ENCODE data around the gene NKX1-1. TPM values are rescaled to one million over a fixed set of nuclear protein-coding genes. Genes with fewer than 3 reads are reported as not detected.

Gene NKX1-1
- total and polyA plus RNA-seq, 8 donors = not detected

DNA sequence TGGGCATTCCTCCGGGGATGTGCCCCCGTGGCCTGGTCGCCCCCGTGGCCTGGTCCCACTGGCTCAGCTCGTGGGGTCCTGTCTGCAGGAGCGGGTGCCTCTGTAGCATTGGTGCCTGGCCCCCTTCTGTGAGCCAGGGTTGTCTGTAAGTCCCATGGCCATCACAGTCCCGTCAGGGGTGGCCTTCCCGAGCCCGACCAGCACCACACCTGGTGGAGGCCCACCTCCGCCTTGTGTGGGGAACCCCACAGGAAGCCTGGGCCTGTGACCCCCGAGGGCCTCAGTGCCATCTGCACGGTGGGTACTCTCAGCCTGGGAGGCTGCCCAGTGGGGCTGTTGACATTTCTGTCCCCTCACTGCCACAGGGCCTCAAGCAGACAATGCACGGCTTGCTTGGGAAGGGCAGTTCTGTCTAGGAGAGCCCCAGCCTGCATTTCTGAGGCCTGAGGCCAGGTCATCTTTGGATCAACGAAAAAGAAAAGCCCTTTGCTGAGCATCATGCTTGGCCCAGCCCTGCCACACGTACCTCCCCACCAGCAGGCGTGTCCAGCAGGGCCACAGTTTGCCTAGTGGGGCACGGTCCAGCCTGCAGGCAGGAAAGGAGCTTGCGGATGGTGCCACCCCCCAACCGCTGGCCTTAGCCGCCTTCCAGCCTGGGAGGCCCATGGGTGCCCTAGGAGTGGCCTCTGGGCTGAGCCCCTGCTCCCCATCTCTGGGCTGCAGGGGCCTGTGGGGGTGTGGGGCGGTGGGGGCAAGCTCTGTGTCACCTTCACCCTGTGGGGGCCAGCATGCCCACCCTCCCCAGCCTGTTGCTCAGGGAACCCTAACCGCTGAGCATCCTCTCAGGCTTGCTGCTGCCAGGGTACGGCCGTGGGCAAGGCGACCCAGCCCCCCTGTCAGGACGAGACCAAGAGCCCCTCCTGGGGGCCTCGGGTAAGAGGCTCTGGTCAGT, 23.2 kb downstream of the NKX1-1 start:
- intact Hi-C loops (cut with DNase I; ENCODE audit: low total_unique reads) = no loop called here
- WGBS, 5 donors = 89 to 92% (median 89%) methylated on average over 17 to 27 of the region's 27 CpGs
- no peak overlapping the region for H3K4me3 ChIP-seq
- no peaks in the 10 kb centered on the region for H3K27me3 ChIP-seq
- no peak for DNase-seq
- peaks cover 0 to under 1% (median 0%) of the 10 kb centered on the region in 4 donors for H3K9me3 ChIP-seq
- H3K4me1 ChIP-seq = no peaks in the 10 kb centered on the region
- TF ChIP-seq, protein P1, sequence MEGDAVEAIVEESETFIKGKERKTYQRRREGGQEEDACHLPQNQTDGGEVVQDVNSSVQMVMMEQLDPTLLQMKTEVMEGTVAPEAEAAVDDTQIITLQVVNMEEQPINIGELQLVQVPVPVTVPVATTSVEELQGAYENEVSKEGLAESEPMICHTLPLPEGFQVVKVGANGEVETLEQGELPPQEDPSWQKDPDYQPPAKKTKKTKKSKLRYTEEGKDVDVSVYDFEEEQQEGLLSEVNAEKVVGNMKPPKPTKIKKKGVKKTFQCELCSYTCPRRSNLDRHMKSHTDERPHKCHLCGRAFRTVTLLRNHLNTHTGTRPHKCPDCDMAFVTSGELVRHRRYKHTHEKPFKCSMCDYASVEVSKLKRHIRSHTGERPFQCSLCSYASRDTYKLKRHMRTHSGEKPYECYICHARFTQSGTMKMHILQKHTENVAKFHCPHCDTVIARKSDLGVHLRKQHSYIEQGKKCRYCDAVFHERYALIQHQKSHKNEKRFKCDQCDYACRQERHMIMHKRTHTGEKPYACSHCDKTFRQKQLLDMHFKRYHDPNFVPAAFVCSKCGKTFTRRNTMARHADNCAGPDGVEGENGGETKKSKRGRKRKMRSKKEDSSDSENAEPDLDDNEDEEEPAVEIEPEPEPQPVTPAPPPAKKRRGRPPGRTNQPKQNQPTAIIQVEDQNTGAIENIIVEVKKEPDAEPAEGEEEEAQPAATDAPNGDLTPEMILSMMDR (IDR thresholded peaks at IDR 0.05) = no peak
- TF ChIP-seq POLR2AphosphoS5 (IDR thresholded peaks at IDR 0.05) = no peak
- no peak for TF ChIP-seq POLR2A (IDR thresholded peaks at IDR 0.05)
- TF ChIP-seq EP300 (IDR thresholded peaks at IDR 0.05) = no peak
- H3K36me3 ChIP-seq = peaks cover 25 to 95% (median 84%) of the 10 kb centered on the region in 4 donors
- no peak overlapping the region for H3K27ac ChIP-seq

DNA sequence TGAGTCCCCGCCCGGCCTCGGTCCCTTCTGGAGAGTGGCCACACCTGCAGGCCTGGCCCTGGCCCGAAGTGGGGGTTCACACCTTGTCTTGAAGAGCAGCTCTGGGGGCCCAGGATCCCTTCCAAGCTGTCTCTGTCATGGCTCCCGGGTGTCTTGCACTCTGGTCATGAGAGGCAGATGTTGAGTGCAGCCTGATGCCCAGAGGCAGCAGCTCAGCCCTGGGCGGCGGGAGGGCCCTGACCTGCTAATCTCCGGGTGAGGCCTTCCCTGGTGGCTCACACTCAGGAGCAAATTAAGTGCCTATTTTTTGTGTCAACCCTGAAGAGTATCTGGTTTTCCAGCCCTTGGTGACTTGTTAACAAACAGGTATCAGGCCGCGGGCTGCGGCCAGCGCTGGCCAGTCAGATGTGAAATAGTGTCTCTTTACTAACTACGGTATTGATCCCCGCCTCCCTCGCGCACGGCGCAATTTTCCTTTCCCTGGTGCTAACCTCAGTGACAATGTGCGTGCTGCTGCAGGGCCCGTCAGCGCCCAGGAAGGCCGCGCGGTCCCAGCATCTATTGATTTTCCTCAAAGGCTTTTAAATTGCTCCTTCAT, 24.2 kb downstream of the NKX1-1 start:
- WGBS, 5 donors = 94 to 97% (median 96%) methylated on average over 24 of the region's 24 CpGs
- Histone ChIP-seq H3K4me3 (no peak overlapping the region), H3K9me3 (no peaks in the 10 kb centered on the region), H3K4me1 (no peaks in the 10 kb centered on the region), H3K36me3 (peaks cover 25 to 95% (median 86%) of the 10 kb centered on the region in 4 donors), H3K27ac (no peak overlapping the region), H3K27me3 (no peaks in the 10 kb centered on the region)
- DNase-seq = no peak
- intact Hi-C loops (cut with DNase I; ENCODE audit: low total_unique reads) = no loop called here
- no peak for TF ChIP-seq EP300 (IDR thresholded peaks at IDR 0.05)
- no peak for TF ChIP-seq POLR2AphosphoS5 (IDR thresholded peaks at IDR 0.05)
- TF ChIP-seq POLR2A (IDR thresholded peaks at IDR 0.05) = no peak
- TF ChIP-seq, protein P1 (IDR thresholded peaks at IDR 0.05) = no peak

GRCh38 chr4:1381181-1381621, 25.0 kb downstream of the NKX1-1 start:
- no peak for DNase-seq
- intact Hi-C loops (cut with DNase I; ENCODE audit: low total_unique reads) = no loop called here
- Histone ChIP-seq H3K27me3 (no peaks in the 10 kb centered on the region), H3K4me1 (no peaks in the 10 kb centered on the region), H3K27ac (no peak overlapping the region), H3K4me3 (no peak overlapping the region), H3K36me3 (peaks cover 25 to 95% (median 86%) of the 10 kb centered on the region in 4 donors), H3K9me3 (no peaks in the 10 kb centered on the region)
- WGBS, 5 donors = 90 to 97% (median 95%) methylated on average over 4 to 12 of the region's 12 CpGs
- TF ChIP-seq POLR2AphosphoS5 (IDR thresholded peaks at IDR 0.05) (no peak), POLR2A (IDR thresholded peaks at IDR 0.05) (no peak), EP300 (IDR thresholded peaks at IDR 0.05) (no peak)
- TF ChIP-seq, protein P1 (IDR thresholded peaks at IDR 0.05) = no peak

DNA sequence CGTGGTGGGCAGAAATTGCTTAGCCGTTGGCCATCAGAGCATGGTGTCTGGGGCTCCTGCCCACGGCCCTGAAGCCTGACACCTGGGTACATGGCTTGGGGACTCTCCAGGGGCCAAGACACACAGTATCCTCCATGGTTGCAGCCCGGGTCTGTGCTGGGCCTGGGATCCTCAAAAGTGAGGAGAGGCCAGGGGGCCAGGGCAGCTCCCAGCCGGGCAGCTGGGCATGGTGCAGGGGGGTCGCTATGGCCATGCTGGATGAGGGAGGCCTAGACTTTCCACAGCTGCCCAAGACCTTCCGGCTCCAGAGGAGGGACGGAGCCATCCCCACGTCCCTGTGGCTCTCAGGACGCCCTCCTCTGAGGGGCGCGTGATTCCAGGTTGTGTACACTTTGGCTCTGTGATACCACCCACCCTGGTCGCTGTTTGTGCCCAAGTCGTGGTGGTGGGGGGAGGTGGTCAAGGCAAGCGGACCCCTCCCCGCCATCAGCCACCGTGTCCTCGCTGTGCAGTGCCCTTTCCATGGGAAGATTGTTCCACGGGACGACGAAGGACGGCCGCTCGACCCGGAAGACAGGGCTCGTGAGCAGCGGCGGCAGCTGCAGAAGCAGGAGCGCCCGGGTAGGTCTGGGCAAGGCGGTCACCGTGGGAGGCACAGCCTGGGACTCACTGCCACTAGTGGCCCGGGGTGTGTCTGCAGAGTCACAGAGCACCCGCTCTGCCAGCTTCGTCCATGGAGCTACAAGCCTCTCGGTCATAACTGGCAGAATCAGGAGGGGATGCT, 25.7 kb downstream of the NKX1-1 start:
- H3K36me3 ChIP-seq = peaks cover 24 to 95% (median 86%) of the 10 kb centered on the region in 4 donors
- H3K27me3 ChIP-seq = no peaks in the 10 kb centered on the region
- H3K4me1 ChIP-seq = no peaks in the 10 kb centered on the region
- H3K9me3 ChIP-seq = no peaks in the 10 kb centered on the region
- intact Hi-C loops (cut with DNase I; ENCODE audit: low total_unique reads) = no loop called here
- H3K4me3 ChIP-seq = no peak overlapping the region
- no peak for DNase-seq
- no peak overlapping the region for H3K27ac ChIP-seq
- TF ChIP-seq POLR2AphosphoS5 (IDR thresholded peaks at IDR 0.05) = no peak
- WGBS, 5 donors = 89 to 96% (median 91%) methylated on average over 13 to 36 of the region's 36 CpGs
